Gastroesophageal sphincter (tissue), 3 donors: Measurements from ENCODE around the gene DBN1.

Source experiments
- CTCF ChIP-seq, 4 experiments: fragments of 200-600 bp in 2 of 4; fragments of 450-650 bp in 2 of 4; sonication (generic) in 1 of 4; IDR thresholded peaks; one replicate each; pipeline ENCODE4 v1.5.1; 2017 to 2019; ENCODE audit warnings: antibody characterized with exemption in 4 of 4, mild to moderate bottlenecking in 2 of 4, moderate library complexity in 2 of 4
- POLR2A ChIP-seq, 2 donors: fragments of 450-650 bp; IDR thresholded peaks; one replicate each; pipeline ENCODE4 v1.6.1; 2017; ENCODE audit warnings: antibody characterized with exemption in 2 of 2, mild to moderate bottlenecking in 2 of 2, moderate library complexity in 1 of 2

- TF ChIP-seq CTCF (IDR thresholded peaks at IDR 0.05) (no peak), POLR2A (IDR thresholded peaks at IDR 0.05) (no peak)
Observed at GRCh38 chr5:177430972-177431316, 42.5 kb downstream of the DBN1 start.
